Neuronal stem cell (in vitro differentiated cells): Measurements from ENCODE around the gene DRC7.

Experiments
- DNase-seq: peaks from one replicate; pipeline ENCODE4 v3.0.0-alpha.2; 2013; ENCODE audit warnings: low spot score
- H2AFZ ChIP-seq: one replicate; pipeline ENCODE4 v1.6.1; 2013; ENCODE audit warnings: mild to moderate bottlenecking, low read length, inconsistent platforms
- H2AK5ac ChIP-seq: 2 replicates; pipeline ENCODE4 v1.6.1; 2013; ENCODE audit warnings: low read depth, mild to moderate bottlenecking, inconsistent platforms, low read length, moderate library complexity, mixed read lengths
- H2BK120ac ChIP-seq: 2 replicates; pipeline ENCODE4 v1.6.1; 2013; ENCODE audit warnings: low read depth, mild to moderate bottlenecking, inconsistent platforms, low read length, moderate library complexity, mixed read lengths
- H2BK12ac ChIP-seq: one replicate; pipeline ENCODE4 v1.6.1; 2013; ENCODE audit warnings: low read length, inconsistent platforms
- H2BK15ac ChIP-seq: 2 replicates; pipeline ENCODE4 v1.6.1; 2013; ENCODE audit warnings: mild to moderate bottlenecking, low read length, inconsistent platforms, mixed read lengths
- H2BK5ac ChIP-seq: one replicate; pipeline ENCODE4 v1.6.1; 2013; ENCODE audit warnings: inconsistent platforms, mild to moderate bottlenecking, low read length, moderate library complexity
- H3K14ac ChIP-seq: one replicate; pipeline ENCODE4 v1.6.1; 2013; ENCODE audit warnings: low read length, inconsistent platforms
- H3K18ac ChIP-seq: 2 replicates; pipeline ENCODE4 v1.6.1; 2013; ENCODE audit warnings: low read length, inconsistent platforms
- H3K23ac ChIP-seq: 2 replicates; pipeline ENCODE4 v1.6.1; 2013; ENCODE audit warnings: low read depth, mild to moderate bottlenecking, mixed read lengths, low read length, inconsistent platforms; ENCODE audit not compliant: poor library complexity
- H3K27ac ChIP-seq: replicated peaks from 3 replicates; pipeline ENCODE4 v1.5.1; 2013; ENCODE audit warnings: low read length, inconsistent platforms
- H3K27me3 ChIP-seq, 3 experiments: 2 replicates each; pipeline ENCODE4 v1.6.1; 2013; ENCODE audit warnings: low read length in 3 of 3, mild to moderate bottlenecking in 2 of 3, inconsistent platforms in 1 of 3, low read depth in 1 of 3, mixed read lengths in 1 of 3, moderate library complexity in 1 of 3; ENCODE audit not compliant: control insufficient read depth in 3 of 3, insufficient read depth in 3 of 3
- H3K36me3 ChIP-seq, 2 donors: replicated peaks in 1 of 2; 2 replicates each; pipeline ENCODE4 v1.6.1; 2013; ENCODE audit warnings: low read length in 2 of 2; ENCODE audit not compliant: control insufficient read depth in 2 of 2, insufficient read depth in 2 of 2
- H3K4ac ChIP-seq: 2 replicates; pipeline ENCODE4 v1.6.1; 2013; ENCODE audit warnings: inconsistent platforms, mild to moderate bottlenecking, low read length, moderate library complexity
- H3K4me1 ChIP-seq, 2 donors: 1 replicate in 1 of 2; 2 replicates in 1 of 2; pipeline ENCODE4 v1.6.1; 2013; ENCODE audit warnings: low read length in 2 of 2, low read depth in 1 of 2; ENCODE audit not compliant: control insufficient read depth in 2 of 2, insufficient read depth in 1 of 2
- H3K4me2 ChIP-seq: one replicate; pipeline ENCODE4 v1.6.1; 2013; ENCODE audit warnings: mild to moderate bottlenecking, low read length, inconsistent platforms; ENCODE audit not compliant: insufficient read depth, poor library complexity, severe bottlenecking
- H3K4me3 ChIP-seq, 2 donors: 2 replicates each; pipeline ENCODE4 v1.5.1; 2013; ENCODE audit warnings: low read length in 2 of 2, mild to moderate bottlenecking in 2 of 2, inconsistent platforms in 1 of 2, moderate library complexity in 1 of 2
- H3K79me1 ChIP-seq: one replicate; pipeline ENCODE4 v1.6.1; 2013; ENCODE audit warnings: low read depth, mild to moderate bottlenecking, inconsistent platforms, low read length, moderate library complexity
- H3K9ac ChIP-seq: one replicate; pipeline ENCODE4 v1.6.1; 2013; ENCODE audit warnings: mild to moderate bottlenecking, low read depth, low read length, inconsistent platforms; ENCODE audit not compliant: poor library complexity
- H3K9me3 ChIP-seq, 2 donors: replicated peaks in 1 of 2; 2 replicates each; pipeline versions ENCODE3 to v1.6.1; 2013; ENCODE audit warnings: low read length in 2 of 2, mild to moderate bottlenecking in 2 of 2, inconsistent platforms in 1 of 2, low read depth in 1 of 2, mixed read lengths in 1 of 2, moderate library complexity in 1 of 2; ENCODE audit not compliant: control insufficient read depth in 2 of 2, insufficient read depth in 1 of 2
- H4K8ac ChIP-seq: one replicate; pipeline ENCODE4 v1.6.1; 2013; ENCODE audit warnings: low read depth, mild to moderate bottlenecking, inconsistent platforms, low read length, moderate library complexity
- H4K91ac ChIP-seq: one replicate; pipeline ENCODE4 v1.6.1; 2013; ENCODE audit warnings: low read length, low read depth, mild to moderate bottlenecking, inconsistent platforms; ENCODE audit not compliant: poor library complexity
- WGBS, 2 donors: extraction: QIAGEN DNeasy Blood & Tissue Kit; methylation state at CpG; one replicate each; pipeline ENCODE4 v1.1.7; 2013; ENCODE audit warnings: missing lambda C conversion rate in 2 of 2, mixed read lengths in 1 of 2; ENCODE audit not compliant: insufficient read length in 2 of 2, insufficient replicate concordance in 1 of 2; ENCODE audit errors: extremely low coverage in 2 of 2; 5-methylcytosine and 5-hydroxymethylcytosine counted together

The DRC7 gene

GRCh38 chr16:57692636-57693035, 2.0 kb upstream of the DRC7 start:
- no peak overlapping the region for H3K23ac ChIP-seq
- no peak overlapping the region for H2AK5ac ChIP-seq
- H3K4me1 ChIP-seq = peaks cover 9 to 11% of the 10 kb centered on the region in 2 donors
- H2BK120ac ChIP-seq = no peak overlapping the region
- H3K4me3 ChIP-seq = no peak overlapping the region
- H4K8ac ChIP-seq = no peak overlapping the region
- H3K4me2 ChIP-seq = no peak overlapping the region
- H3K27me3 ChIP-seq = peaks cover 0 to 8% (median 3%) of the 10 kb centered on the region in 3 experiments
- H2BK15ac ChIP-seq = no peak overlapping the region
- WGBS, 2 donors = no CpG with 5 or more reads among the region's 2 CpGs
- no peak overlapping the region for H2BK5ac ChIP-seq
- H3K14ac ChIP-seq = no peak overlapping the region
- H3K4ac ChIP-seq = no peak overlapping the region
- H4K91ac ChIP-seq = no peak overlapping the region
- no peak overlapping the region for H3K9ac ChIP-seq
- no peaks in the 10 kb centered on the region for H3K9me3 ChIP-seq
- no peak overlapping the region for H3K27ac ChIP-seq
- H3K79me1 ChIP-seq = no peaks in the 10 kb centered on the region
- no peak overlapping the region for H2AFZ ChIP-seq
- H3K36me3 ChIP-seq = no peaks in the 10 kb centered on the region
- no peak overlapping the region for H3K18ac ChIP-seq
- H2BK12ac ChIP-seq = no peak overlapping the region
- DNase-seq = no peak

GRCh38 chr16:57693550-57693949, 1.1 kb upstream of the DRC7 start:
- Histone ChIP-seq H2BK12ac (no peak overlapping the region), H2BK120ac (no peak overlapping the region), H3K18ac (no peak overlapping the region), H2AK5ac (no peak overlapping the region), H2AFZ (no peak overlapping the region), H3K36me3 (no peaks in the 10 kb centered on the region), H3K4me3 (no peak overlapping the region), H2BK5ac (no peak overlapping the region), H3K4me2 (no peak overlapping the region), H4K8ac (no peak overlapping the region), H4K91ac (no peak overlapping the region), H3K27me3 (peaks cover 0 to 3% (median under 1%) of the 10 kb centered on the region in 3 experiments), H3K27ac (no peak overlapping the region), H3K14ac (no peak overlapping the region), H3K4me1 (peaks cover 8 to 9% of the 10 kb centered on the region in 2 donors), H2BK15ac (no peak overlapping the region), H3K23ac (no peak overlapping the region), H3K4ac (no peak overlapping the region), H3K9ac (no peak overlapping the region), H3K79me1 (no peaks in the 10 kb centered on the region), H3K9me3 (no peaks in the 10 kb centered on the region)
- no peak for DNase-seq
- no CpG with 5 or more reads among the region's 4 CpGs for WGBS, 2 donors

GRCh38 chr16:57694231-57694724, 328 bp upstream of the DRC7 start:
- H3K9ac ChIP-seq = no peak overlapping the region
- WGBS, 2 donors = no CpG with 5 or more reads among the region's 10 CpGs

GRCh38 chr16:57695680-57696069, 1.1 kb downstream of the DRC7 start:
- DNase-seq = no peak
- no peak overlapping the region for H3K23ac ChIP-seq

More at GRCh38 chr16:57694231-57694724, 328 bp upstream of the DRC7 start:
- DNase-seq = no peak
- H4K91ac ChIP-seq = no peak overlapping the region
- no peak overlapping the region for H2BK120ac ChIP-seq
- H3K4me1 ChIP-seq = peaks cover 6% of the 10 kb centered on the region in 2 donors
- H3K27me3 ChIP-seq = peaks cover 0 to 3% (median 0%) of the 10 kb centered on the region in 3 experiments
- no peak overlapping the region for H3K23ac ChIP-seq
- H3K18ac ChIP-seq = no peak overlapping the region
- no peak overlapping the region for H3K27ac ChIP-seq
- peak overlapping the region; percentile 86 for H2AFZ ChIP-seq
- no peak overlapping the region for H3K4ac ChIP-seq
- no peaks in the 10 kb centered on the region for H3K9me3 ChIP-seq
- H3K4me3 ChIP-seq = no peak overlapping the region
- no peaks in the 10 kb centered on the region for H3K79me1 ChIP-seq
- no peak overlapping the region for H4K8ac ChIP-seq
- H2AK5ac ChIP-seq = no peak overlapping the region
- no peaks in the 10 kb centered on the region for H3K36me3 ChIP-seq
- no peak overlapping the region for H3K4me2 ChIP-seq
- no peak overlapping the region for H3K14ac ChIP-seq
- H2BK12ac ChIP-seq = no peak overlapping the region
- no peak overlapping the region for H2BK5ac ChIP-seq
- no peak overlapping the region for H2BK15ac ChIP-seq

More at GRCh38 chr16:57695680-57696069, 1.1 kb downstream of the DRC7 start:
- no peak overlapping the region for H3K4me2 ChIP-seq
- WGBS, 2 donors = no CpG with 5 or more reads among the region's 5 CpGs
- H4K91ac ChIP-seq = no peak overlapping the region
- H2BK120ac ChIP-seq = no peak overlapping the region
- no peak overlapping the region for H3K14ac ChIP-seq
- H2BK12ac ChIP-seq = no peak overlapping the region
- H3K18ac ChIP-seq = no peak overlapping the region
- H3K27me3 ChIP-seq = peaks cover 0 to 3% (median 2%) of the 10 kb centered on the region in 3 experiments
- no peak overlapping the region for H3K9ac ChIP-seq
- no peak overlapping the region for H3K27ac ChIP-seq
- H2AFZ ChIP-seq = no peak overlapping the region
- no peaks in the 10 kb centered on the region for H3K79me1 ChIP-seq
- no peak overlapping the region for H4K8ac ChIP-seq
- H2BK5ac ChIP-seq = no peak overlapping the region
- H2AK5ac ChIP-seq = no peak overlapping the region
- no peak overlapping the region for H3K4me3 ChIP-seq
- peaks cover 2 to 5% of the 10 kb centered on the region in 2 donors for H3K4me1 ChIP-seq
- H2BK15ac ChIP-seq = no peak overlapping the region
- H3K9me3 ChIP-seq = no peaks in the 10 kb centered on the region
- no peak overlapping the region for H3K4ac ChIP-seq
- no peaks in the 10 kb centered on the region for H3K36me3 ChIP-seq
